Right renal pelvis (tissue), 4 donors: ENCODE results near the gene TSEN54. TPM values are rescaled to one million over a fixed set of nuclear protein-coding genes. Genes with fewer than 3 reads are reported as not detected.

Experiments
- DNase-seq, 4 donors: peaks; one replicate each; pipeline ENCODE4 v3.0.0-alpha.2; 2013; ENCODE audit warnings: low read depth in 4 of 4, low spot score in 3 of 4, missing footprints in 1 of 4
- polyA plus RNA-seq, 4 donors: library from polyadenylated mRNA; unstranded; fragments of 120-200 nt; gene quantifications; one replicate each; pipeline ENCODE4 v1.2.1, GENCODE V29; 2013; ENCODE audit not compliant: insufficient read length in 4 of 4

Gene TSEN54
- polyA plus RNA-seq, 4 donors: 38.9 to 49.2 (median 48.1) TPM

DNA sequence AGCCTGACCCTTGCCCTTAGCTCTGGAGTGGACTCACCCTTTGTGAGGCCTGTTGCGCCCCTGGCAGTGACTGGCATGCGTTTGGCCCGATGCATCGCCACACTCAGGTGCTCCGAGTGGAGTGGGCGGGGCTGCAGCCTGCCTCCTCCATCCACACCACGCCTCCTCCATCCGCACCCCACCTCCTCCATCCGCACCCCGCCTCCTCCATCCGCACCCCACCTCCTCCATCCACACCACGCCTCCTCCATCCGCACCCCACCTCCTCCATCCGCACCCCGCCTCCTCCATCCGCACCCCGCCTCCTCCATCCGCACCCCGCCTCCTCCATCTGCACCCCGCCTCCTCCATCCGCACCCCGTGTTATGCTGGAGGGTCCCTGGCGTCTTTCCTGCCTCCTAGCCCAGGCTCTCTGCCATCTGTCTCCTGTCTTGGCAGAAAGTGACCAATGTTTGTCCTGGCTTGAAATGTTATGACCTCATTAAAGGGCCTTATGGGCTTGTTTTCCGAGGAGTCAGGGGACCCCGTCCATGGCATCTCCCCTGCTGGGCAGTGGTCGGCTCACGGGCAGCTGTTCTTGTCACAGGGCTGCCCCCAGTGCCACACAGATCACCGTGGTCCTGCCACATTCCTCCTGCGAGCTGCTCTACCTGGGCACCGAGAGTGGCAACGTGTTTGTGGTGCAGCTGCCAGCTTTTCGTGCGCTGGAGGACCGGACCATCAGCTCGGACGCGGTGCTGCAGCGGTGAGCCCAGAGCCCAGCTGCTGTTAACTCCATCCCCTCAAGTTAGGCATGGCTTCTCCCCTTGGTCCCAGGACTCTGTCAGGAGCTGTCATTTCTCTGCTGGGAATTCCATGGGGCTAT is 42.6 kb downstream of the TSEN54 start:
- no peak for DNase-seq

DNA sequence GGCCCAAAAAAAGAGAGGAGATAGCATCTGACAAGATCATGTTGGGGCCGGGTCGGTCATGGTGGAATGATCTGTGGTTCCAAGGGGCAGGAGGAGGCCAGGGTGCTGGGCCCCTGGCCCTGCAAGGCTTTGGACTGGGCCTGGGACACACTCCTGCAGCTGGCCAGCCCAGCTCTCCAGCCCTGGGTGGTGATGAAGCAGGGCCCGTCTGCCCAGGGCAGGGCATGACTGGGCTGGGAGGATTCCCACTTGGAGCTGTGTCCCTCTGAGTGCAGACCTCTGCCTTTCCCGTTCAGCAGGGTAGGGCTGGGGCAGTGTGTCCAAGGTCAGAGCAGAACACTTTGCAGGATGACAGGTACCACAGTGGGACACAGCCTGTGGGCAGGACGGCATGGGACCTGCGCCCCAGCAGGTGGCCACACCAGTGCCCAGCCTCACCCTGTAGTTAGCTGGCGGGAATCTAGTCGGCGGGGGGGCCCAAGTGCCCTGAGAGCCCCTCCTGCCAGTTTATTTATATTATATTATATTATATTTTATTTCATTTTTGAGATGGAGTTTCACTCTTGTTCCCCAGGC is 43.7 kb downstream of the TSEN54 start:
- DNase-seq: no peak

DNA sequence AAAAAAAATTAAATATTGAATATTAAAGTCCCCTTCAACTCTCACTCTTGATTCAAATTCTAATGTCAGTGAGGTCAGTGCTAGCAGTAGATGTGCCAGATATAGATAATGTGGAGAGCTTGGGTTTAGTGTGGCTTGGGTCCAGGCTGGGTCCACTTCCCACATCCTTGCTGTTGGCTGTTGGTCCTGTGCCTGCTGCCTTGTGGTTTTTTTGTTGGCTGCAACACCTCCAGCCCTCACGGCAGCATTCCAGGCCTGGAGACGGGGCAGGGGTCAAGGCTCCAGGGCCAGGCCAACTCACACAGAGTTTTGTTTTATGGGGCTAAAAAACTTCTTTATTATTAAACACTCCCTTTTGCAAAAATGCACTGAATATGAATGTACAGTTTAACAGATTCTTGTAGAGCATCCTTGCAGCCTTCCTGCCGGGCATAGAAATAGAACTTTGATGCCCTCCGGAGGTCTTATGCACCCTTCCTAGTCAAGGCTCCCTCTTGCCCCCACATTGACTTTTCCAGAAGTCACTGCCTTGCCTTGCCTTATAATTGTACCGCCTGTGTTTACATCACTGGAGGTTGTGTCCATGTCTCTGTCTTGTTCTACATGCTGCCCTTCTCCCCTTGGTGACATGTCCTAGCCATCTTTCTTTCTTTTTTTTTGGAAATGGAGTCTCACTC is 45.7 kb downstream of the TSEN54 start:
- no peak for DNase-seq

DNA sequence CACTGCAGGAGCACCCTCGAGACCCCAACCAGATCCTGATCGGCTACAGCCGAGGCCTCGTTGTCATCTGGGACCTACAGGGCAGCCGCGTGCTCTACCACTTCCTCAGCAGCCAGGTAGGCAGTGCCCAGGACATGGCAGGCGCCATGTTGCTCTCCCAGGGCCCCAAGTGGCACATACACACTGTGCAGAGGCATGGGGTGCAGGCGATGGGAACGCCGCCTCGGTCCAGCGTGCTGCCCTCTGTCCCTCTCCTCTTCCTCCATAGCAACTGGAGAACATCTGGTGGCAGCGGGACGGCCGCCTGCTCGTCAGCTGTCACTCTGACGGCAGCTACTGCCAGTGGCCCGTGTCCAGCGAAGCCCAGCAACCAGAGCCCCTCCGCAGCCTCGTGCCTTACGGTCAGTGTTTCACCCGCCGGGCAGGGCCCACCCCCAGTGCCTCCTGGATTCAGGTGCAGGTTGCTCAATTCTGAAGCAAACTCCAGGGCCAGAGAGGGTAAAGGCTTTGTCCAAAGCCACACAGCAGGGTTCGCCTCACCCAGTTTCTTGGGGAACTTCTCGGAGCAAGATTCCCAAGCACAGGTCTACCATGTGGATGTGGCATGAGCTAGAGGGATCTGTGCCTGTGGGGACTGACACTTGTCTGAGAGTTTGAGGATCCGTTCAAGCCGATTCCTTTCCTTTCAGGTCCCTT is 46.9 kb downstream of the TSEN54 start:
- DNase-seq: no peak

DNA sequence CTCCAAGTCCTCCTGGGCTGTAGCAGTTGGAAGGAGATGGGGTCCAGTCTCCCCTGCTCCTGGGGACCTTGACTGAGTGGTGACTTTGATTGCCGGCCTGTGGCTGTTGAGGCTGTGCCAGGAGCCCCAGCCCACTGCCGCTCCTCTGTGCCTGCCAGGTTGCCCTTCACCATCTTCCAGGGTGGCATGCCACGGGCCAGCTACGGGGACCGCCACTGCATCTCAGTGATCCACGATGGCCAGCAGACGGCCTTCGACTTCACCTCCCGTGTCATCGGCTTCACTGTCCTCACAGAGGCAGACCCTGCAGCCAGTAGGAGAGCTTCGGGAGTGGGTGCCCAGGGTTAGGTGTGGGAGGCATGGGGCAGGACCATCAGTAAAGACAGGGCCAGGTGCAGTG is 47.9 kb downstream of the TSEN54 start:
- DNase-seq: no peak

DNA sequence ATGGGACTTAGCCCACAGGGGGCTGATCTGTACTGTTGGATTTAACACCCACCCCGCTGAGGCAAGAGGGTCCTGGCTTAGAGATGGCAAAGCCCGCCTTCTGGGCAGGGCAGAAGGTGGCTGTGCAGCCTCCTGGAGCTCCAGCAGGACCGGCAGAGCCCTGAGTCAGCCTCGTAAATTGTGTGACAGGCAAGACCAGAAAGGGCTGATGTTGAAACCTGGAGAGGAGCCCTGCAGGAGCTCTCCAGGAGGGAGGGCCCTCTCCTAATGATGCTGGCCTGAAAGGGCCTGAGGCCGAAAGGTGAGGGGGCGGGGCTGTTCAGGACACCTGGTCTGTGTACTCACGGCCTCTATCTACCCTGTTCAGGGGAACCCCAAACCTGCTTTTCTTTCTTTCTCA is 48.7 kb downstream of the TSEN54 start:
- DNase-seq: no peak

DNA sequence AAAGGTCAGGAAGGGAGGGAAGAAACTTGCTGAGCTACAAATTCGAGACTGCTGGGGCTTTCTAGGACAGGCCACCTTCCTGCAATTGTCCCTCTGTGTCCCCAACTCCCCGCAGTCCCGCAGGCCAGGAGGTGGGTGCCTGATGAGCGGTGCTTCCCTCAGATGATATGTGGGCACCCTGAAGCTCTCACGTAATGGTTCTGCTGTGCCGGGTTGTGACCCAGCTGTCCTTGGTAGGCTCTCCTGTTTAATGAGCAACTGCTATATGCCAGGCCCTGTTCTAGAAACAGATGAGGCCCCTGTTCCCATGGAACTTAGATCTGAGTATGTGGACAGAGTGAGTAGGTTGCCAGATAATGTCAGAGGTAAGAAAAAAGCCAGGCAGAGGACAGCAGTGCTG is 49.3 kb downstream of the TSEN54 start:
- DNase-seq: no peak

DNA sequence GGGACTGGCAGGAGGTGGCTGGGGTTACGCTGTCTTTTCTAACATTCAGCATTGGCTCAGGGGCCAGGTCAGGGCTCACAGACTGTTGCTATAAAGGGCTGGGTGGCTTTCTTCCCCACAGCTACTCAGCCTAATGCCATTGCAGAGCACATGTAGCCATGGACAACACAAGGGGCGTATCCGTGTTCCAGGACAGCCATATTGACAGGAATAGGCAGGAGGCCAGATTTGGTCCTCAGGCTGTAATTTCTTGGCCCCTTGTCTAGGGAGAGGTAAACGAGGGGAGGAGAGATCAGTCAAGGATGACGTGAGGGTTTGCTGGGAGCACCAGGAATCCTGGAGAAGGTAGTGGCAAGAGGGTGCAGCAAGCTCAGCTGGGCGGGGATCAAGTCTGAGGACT is 50.1 kb downstream of the TSEN54 start:
- no peak for DNase-seq

DNA sequence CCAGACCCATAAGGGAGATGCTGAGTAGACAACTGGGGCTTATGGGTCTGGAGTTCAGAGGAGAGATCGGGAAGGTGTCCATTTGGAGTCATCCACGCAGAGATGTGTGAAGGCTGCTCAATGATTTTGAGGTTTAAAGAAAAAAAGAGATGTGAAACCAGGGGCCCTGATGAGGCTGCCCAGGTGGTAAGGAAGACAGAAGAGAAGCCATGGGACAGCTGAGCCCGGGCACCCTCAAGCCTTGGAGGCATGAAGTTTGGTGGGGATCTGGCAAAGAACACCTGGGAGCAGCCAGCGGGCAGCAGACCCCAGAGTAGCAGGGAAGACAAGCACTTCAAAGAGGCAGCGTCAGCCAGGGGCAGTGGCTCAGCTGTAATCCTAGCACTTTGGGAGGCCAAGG is 50.5 kb downstream of the TSEN54 start:
- DNase-seq: no peak

DNA sequence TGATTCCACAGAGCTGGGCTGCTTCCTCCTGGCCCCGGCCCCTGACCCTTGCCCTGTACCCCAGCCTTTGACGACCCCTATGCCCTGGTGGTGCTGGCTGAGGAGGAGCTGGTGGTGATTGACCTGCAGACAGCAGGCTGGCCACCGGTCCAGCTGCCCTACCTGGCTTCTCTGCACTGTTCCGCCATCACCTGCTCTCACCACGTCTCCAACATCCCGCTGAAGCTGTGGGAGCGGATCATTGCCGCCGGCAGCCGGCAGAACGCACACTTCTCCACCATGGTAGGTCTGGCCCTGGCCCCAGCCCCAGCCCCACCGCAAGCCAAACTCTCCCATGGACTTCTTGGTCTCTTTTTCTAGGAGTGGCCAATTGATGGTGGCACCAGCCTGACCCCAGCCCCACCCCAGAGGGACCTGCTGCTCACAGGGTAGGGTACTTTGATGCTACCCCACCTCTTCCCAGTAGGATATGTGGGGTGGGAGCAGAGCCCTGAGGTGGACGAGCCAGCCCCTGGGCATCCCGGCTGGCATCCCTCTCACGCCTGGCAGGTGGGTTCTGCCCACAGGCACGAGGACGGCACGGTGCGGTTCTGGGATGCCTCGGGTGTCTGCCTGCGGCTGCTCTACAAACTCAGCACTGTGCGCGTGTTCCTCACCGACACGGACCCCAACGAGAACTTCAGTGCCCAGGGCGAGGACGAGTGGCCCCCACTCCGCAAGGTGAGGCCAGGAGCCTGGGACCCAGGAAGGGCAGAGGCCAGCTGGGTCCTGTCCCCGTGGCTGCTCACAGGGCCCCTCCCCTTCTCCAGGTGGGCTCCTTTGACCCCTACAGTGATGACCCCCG is 52.3 kb downstream of the TSEN54 start:
- DNase-seq: no peak

DNA sequence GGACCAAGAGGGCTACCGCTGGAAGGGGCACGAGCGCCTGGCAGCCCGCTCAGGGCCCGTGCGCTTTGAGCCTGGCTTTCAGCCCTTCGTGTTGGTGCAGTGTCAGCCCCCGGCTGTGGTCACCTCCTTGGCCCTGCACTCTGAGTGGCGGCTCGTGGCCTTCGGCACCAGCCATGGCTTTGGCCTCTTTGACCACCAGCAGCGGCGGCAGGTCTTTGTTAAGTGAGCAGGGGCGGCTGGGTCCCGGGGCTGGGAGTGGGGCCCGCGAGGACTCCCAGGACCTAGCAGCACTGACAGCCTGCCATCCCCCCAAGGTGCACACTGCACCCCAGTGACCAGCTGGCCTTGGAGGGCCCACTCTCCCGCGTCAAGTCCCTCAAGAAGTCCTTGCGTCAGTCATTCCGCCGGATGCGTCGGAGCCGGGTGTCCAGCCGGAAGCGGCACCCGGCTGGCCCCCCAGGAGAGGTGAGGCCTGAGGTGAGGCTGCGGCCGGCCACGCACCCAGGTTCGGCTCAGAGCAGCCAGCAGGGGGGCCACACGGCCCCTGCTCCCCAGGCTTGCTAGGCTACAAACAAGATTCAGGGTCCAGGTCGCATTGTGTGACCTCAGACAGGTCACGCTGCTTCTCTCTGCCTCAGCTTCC is 53.8 kb downstream of the TSEN54 start:
- no peak for DNase-seq

DNA sequence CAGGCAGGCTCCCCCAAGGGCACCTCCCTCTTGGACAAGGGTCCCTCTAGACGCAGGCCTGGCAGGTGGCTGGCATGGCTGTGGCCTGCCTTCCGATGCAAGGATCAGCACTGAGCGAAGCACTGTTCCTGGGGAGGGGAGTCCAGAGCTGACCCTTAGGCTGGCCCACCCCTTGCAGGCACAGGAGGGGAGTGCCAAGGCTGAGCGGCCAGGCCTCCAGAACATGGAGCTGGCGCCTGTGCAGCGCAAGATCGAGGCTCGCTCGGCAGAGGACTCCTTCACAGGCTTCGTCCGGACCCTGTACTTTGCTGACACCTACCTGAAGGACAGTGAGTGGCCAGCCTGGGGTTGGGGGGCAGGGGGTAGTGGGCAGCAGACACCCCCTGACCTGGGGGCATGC is 54.4 kb downstream of the TSEN54 start:
- DNase-seq: no peak

DNA sequence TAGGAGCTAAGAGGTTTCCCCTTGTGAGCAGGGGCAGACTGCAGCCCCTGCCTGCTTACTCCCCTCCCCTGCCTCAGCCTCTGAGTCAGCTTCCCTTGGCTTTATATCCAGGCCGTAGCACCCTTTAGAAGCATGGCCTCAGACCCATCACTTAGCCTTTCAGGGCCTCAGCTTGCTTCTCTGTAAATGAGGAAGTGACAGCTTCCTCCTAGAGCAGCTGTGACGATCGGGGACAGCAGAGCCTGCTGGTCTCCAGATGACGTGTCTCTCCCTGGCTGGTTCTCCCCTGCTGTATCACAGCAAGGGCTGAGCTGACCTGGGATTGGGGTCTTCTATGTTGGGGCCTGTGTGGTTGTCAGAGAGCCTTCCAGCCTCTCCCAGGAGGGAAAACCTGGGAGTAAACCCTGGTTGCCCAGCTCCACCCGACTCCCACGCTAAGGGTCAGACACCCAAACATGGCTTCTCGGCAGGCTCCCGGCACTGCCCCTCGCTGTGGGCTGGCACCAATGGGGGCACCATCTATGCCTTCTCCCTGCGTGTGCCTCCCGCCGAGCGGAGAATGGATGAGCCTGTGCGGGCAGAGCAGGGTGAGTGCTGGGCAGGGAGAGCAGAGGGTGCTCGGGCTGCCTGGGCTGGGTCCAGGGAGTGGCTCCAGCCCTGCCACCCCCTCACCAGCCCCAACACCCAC is 55.0 kb downstream of the TSEN54 start:
- no peak for DNase-seq

DNA sequence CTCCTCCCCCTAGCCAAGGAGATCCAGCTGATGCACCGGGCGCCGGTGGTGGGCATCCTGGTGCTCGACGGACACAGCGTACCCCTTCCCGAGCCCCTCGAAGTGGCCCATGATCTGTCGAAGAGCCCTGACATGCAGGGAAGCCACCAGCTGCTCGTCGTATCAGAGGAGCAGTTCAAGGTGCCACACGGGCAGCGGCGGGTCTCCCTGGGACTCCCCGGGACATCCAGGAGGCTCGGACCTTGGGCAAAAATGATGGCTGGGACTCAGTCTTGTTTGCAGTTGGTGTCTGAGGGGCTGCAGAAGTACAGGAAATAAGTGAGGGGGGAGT is 55.5 kb downstream of the TSEN54 start:
- no peak for DNase-seq

DNA sequence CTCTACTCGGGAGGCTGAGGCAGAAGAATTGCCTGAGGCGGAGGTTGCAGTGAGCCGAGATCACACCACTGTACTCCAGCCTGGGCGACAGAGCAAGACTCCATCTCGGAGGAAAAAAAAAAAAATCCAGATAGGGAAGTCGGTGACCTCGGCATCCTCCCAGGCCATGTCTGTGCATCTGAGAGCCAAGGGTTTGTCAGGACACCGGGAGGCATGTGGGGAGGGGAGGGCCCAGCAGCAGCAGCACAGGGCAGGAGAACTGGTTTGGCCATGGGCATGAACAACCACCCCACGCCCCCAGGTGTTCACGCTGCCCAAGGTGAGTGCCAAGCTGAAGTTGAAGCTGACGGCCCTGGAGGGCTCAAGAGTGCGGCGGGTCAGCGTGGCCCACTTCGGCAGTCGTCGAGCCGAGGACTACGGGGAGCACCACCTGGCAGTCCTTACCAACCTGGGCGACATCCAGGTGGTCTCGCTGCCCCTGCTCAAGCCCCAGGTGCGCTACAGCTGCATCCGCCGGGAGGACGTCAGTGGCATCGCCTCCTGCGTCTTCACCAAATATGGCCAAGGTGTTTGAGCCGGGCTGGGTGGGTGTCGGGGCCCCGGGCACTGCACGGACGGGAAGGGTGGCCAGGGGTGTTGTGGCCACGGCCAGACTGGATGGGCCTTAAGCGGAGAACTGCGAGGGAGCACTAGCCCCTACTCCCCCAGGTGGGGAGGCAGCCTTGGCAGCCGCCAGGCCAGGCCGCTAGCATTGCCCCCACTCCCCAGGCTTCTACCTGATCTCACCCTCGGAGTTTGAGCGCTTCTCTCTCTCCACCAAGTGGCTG is 56.6 kb downstream of the TSEN54 start:
- no peak for DNase-seq

DNA sequence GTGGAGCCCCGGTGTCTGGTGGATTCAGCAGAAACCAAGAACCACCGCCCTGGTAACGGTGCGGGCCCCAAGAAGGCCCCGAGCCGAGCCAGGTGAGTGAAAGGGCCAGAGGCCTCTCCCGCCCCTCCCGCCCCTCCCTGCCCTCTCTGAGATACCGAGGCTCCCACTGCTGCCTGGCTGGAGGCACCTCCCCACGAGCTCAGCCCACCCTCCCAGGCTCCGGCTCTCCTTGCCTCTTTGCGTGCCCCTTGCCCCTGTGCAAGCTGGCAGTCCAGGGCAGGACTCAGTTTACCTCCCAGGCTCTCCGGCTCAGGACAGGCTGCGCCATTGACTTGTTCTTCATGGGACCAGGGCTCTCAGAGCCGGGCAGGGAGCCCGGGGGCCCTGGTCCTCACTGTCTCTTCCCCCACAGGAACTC is 57.2 kb downstream of the TSEN54 start:
- no peak for DNase-seq

DNA sequence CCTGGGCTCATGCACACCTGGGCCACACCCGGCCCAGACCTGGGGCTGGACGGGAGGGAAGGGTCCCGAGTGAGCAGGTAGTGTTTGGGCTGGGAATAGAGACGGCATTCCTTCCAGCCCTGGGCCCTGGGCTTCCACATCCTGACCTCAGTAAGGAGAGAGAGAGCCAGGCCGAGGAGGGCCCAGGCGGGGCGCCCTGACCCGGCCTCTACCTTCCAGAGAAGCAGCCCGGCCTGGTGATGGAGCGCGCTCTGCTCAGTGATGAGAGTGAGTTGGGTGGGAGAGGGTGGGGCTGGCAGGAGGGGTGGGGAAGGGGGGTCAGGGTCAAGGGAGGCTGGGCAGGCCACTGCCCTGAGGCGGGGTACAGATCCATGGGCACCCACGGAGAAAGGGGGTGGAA is 57.7 kb downstream of the TSEN54 start:
- no peak for DNase-seq
